IPS-15b (cell line): ENCODE data around the gene CRAT.
A peak's percentile ranks its signal among the peaks of the same experiment; 100 is the strongest.

ENCODE experiments used
- H3K27me3 ChIP-seq: one replicate; pipeline ENCODE4 v1.6.1; 2013; ENCODE audit warnings: low read length; ENCODE audit not compliant: control insufficient read depth, insufficient read depth
- H3K36me3 ChIP-seq: one replicate; pipeline ENCODE4 v1.6.1; 2013; ENCODE audit warnings: low read length; ENCODE audit not compliant: control insufficient read depth, insufficient read depth
- H3K4me1 ChIP-seq: one replicate; pipeline ENCODE4 v1.6.1; 2013; ENCODE audit warnings: mild to moderate bottlenecking, low read length; ENCODE audit not compliant: control insufficient read depth, insufficient read depth
- H3K4me3 ChIP-seq: one replicate; pipeline ENCODE4 v1.5.1; 2013; ENCODE audit warnings: low read depth, low read length
- H3K9ac ChIP-seq: one replicate; pipeline ENCODE4 v1.6.1; 2013; ENCODE audit warnings: low read depth, mild to moderate bottlenecking, low read length
- H3K9me3 ChIP-seq: one replicate; pipeline ENCODE4 v1.6.1; 2013; ENCODE audit warnings: mild to moderate bottlenecking, low read length; ENCODE audit not compliant: control insufficient read depth, insufficient read depth

The CRAT gene

DNA sequence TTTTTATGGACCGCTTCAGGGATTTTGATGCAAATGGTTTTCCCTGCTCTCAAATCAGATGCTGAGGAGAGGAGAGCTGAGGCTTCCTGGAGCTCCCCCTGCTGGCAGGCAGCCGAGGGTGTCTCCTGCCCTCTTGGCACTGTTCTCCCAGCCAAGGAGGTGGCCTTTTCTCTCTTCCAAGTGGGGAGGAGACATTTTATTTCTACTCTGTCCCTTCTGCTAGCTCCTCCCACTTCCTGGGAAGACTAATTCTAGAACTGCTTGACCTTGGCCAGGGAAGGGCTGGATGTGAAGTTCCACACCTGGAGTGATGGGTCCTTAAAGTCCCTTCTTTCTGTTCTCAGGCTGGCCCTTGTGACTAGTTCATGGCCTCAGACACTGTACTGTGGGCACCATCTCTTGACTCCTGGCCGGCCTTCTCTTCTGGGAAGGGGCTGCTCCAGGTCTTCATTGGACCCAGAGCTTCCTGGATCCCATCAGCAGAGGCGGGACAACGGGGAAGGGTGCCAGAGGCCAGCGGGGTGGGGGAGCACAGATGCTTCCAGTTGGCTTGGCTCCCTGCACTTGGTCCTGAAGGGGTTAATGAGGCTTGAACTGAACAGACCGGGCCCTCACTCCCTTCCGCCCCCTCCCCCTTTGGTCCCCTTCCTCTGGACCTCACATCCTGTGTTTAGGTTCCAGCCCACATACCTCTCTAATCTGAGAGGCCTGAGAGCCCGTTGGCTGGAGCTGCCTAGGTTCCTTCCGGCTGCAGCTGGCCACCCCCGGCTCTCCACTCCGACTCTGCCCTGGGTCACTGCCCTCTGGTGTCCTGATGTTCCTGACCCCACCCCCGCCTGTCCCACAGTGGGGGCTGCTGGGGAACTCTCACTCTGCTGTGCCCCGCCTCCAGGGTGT, 32.7 kb upstream of the CRAT start:
- no peaks in the 10 kb centered on the region for H3K9me3 ChIP-seq
- H3K4me1 ChIP-seq, result peaks cover 46% of the 10 kb centered on the region
- H3K9ac ChIP-seq, result peak overlapping the region; percentile 28
- H3K36me3 ChIP-seq, result peaks cover 22% of the 10 kb centered on the region
- no peaks in the 10 kb centered on the region for H3K27me3 ChIP-seq
- no peak overlapping the region for H3K4me3 ChIP-seq

DNA sequence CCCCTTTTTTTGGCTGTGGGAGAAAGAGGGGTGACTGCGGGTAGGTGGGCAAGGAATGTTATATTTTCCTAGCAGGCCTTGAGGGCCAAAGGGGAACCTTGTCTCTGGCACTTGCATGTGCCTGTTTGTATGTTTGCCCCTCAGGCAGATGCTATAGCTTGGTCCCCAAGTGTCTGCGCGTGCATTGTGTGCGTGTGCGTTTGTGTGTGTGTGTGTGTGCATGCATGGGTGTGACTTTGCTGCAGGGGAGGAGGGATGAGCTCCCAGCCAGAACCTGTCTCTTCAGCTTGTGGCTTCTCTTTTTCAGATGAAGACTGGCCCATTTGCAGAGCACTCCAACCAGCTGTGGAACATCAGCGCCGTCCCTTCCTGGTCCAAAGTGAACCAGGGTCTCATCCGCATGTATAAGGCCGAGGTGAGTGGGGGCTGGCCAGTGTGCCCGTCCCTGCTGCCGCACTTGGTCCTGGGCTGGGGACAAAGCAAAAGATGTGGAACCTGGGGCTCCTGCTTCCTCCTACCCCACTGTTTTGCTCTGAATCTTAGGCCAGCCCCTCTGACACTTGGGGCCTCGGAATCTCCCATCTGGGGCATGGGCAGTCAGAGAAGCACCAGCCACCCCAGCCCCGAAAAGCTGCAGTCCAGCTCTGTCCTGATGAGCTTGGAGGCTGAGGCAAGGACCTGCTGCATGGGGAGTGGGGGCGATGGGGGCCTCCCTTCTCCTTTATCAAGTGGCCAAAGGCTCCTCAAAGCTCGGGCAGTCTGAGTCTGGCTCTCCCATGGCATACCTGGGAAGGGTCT, 31.7 kb upstream of the CRAT start:
- Histone ChIP-seq H3K4me1 (peaks cover 46% of the 10 kb centered on the region), H3K4me3 (no peak overlapping the region), H3K27me3 (no peaks in the 10 kb centered on the region), H3K9ac (no peak overlapping the region), H3K9me3 (no peaks in the 10 kb centered on the region), H3K36me3 (peaks cover 25% of the 10 kb centered on the region)

DNA sequence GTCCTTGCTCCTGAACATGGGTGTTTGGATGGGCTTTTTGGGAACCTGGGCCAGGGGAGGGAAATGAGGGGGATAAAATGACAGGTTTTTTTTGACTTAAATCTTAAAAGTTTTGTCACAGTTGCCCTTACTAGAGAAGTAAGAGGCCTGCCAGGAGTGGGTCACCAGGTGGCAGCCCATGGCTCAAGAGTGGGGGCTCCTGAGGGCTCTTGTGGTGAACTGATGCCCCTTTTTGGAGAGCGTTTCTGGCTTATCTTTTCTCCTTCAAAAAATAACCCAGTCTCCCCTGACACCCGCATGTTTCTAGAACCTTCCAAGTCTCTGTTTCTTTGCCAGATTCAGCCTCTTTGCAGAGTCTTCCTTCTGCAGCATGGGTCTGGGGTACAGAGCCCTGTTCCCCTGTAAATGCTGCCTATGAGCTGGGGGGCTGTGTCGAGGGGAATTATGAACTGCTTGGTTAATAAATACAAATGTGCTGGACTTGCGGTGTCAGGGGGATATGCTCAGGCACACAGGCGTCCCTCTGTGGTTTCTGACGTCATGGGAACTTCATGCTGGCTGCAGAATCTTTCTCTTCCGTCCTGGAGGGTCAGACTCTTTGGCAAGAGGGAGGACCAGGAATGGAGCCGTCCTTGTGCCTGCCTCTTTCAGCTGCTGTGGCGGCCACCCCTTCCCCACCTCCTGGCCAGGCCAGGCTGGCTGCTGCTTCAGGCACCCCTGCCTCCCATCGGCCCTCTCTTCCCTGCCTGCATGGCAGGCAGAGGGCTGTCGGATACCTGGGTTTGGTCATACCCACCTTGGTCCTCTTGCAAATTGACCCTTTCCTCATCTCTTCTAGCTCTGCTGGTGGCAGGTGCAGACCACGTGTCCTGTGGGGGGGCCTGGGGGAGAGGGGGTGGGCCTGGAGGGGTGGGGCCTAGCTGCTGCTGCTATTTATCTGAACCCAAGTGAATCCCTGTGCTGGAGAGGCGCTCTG, 30.8 kb upstream of the CRAT start:
- peaks cover 42% of the 10 kb centered on the region for H3K4me1 ChIP-seq
- peaks cover 26% of the 10 kb centered on the region for H3K36me3 ChIP-seq
- H3K9me3 ChIP-seq, result no peaks in the 10 kb centered on the region
- peak overlapping the region; percentile 40 for H3K4me3 ChIP-seq
- H3K9ac ChIP-seq, result peak overlapping the region; percentile 17
- H3K27me3 ChIP-seq, result no peaks in the 10 kb centered on the region

DNA sequence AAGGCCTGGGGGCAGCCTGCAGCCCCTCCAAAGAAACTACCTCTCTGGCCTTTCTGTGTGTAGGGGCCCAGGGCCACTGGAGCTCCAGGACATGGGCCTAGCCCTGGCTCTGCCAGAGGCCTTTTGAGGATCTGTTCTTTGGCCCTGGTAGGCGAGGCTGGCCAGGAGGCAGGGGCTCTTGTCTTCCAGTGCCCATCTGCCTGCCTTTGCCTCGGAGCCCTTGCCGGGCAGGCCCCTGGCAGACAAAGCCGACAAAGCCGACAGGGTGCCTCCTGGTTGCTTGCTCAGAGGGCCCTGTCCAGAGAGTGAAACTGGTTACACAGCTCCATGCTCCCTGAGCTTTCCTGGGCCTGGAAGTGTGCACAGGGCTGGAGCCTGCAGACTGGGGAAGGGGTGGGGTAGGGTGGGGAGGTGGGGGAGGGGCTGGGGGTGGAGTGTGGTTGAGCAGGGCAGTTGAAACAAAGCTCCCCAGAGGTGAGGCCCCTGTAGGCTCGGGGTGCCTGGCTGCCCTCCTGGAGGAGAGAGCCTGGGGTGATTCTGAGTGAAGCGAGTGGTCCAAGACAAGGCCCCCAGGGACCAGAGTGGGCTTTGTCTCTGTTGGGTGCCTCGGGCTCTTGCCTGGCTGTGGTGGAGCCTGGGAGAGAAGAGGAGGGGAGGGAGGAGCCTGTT, 29.9 kb upstream of the CRAT start:
- Histone ChIP-seq H3K4me1 (peaks cover 38% of the 10 kb centered on the region), H3K4me3 (peak overlapping the region; percentile 40), H3K9me3 (no peaks in the 10 kb centered on the region), H3K27me3 (no peaks in the 10 kb centered on the region), H3K36me3 (peaks cover 29% of the 10 kb centered on the region), H3K9ac (peak overlapping the region; percentile 94)

DNA sequence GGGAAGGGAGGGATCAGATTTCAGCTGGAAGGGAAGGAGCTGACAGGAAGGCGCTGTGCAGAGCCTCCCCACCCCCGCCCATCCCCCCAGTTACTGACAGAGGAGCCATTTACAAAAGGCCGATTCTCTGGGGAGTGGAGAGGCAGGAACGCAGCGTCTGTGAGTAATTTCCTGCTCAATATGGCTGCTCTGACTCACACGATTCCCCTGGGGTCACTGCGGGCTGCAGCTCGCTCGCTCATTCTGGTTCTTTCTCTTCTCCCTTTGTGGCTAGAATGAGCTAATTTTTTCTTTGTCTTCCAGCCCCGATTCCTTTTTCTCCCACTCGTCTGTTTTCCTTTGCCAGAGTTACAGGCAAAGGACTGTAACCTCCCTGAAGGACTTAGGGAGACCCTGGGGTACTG, 29.4 kb upstream of the CRAT start:
- no peaks in the 10 kb centered on the region for H3K27me3 ChIP-seq
- H3K4me3 ChIP-seq, result peak overlapping the region; percentile 40
- H3K9ac ChIP-seq, result peak overlapping the region; percentile 94
- H3K4me1 ChIP-seq, result peaks cover 33% of the 10 kb centered on the region
- peaks cover 32% of the 10 kb centered on the region for H3K36me3 ChIP-seq
- no peaks in the 10 kb centered on the region for H3K9me3 ChIP-seq

DNA sequence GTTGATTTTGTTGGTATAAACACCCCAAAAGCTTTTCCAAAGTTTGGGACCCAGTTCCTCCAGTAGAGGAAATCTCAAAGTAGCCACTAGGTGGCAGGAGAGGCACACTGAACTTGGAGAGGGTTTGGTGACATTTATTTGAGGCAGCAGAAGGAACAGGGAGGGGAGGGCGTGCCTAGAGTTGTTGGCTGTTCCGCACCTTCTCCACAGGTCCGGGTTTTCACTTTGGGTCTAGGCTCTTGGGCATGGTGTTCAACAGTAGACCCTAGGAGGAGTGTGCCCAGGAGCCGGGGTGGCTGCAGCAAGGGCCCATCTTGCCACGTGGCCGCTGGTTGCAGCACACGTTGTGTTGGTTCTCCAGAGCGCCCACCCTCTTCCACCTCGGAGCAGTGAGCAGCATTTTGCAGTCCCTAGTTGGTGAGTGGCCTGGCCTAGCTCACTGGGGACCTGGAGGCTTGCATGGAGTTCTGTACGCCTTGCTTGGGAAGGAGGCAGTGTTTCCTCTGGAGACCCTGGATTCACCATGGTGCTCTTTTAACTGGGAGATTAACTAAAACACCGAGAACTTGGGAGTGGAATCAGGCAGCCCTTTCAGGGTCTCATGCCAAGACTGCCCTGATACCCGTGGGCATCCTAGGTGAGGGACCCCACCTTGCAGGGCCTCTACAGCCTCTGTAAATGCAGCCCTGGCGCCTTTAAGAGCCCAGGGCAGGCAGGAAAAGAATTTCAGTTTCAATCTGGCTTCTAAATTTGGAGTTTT, 28.8 kb upstream of the CRAT start:
- peaks cover 33% of the 10 kb centered on the region for H3K4me1 ChIP-seq
- peak overlapping the region; percentile 36 for H3K4me3 ChIP-seq
- H3K9me3 ChIP-seq, result no peaks in the 10 kb centered on the region
- H3K9ac ChIP-seq, result peak overlapping the region; percentile 75
- peaks cover 32% of the 10 kb centered on the region for H3K36me3 ChIP-seq
- H3K27me3 ChIP-seq, result no peaks in the 10 kb centered on the region

DNA sequence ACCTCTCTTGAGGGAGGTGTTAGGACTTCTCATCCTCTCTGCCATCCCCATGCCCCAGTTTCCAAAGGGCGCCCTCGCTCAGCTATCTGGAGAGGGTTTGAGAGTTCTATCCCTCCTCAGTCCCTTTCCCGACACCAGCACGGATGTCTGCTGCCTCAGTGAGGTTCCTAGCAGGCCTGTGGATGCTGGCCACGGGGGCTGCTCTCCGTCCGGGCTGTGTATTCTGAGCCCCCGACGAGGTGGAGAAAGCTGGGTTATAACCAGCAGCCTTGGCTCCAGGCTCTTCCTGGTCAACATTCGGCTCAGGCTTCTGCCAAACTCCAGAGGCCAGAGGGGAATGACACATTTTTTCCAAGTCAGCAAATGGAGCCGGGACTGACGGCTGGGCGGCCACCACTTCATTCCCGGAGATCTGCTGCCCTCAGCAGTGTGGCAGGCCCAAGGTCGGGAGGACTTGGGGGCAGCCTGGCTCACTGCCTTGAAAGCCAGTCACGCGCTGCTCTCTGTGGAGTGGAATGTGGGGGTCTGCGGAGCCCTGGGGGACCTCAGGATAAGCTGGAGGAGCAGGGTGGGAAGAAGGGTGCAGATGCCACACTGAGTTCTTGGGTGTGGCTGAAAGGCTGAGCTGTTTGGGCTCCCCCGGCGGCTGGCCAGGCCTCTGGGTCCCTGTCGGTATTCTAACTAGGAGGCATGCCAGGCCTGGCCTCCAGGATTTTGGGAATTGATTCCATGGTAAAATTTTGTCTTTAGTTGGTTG, 28.1 kb upstream of the CRAT start:
- Histone ChIP-seq H3K27me3 (no peaks in the 10 kb centered on the region), H3K9me3 (no peaks in the 10 kb centered on the region), H3K9ac (no peak overlapping the region), H3K4me3 (no peak overlapping the region), H3K36me3 (peaks cover 28% of the 10 kb centered on the region), H3K4me1 (peaks cover 33% of the 10 kb centered on the region)

DNA sequence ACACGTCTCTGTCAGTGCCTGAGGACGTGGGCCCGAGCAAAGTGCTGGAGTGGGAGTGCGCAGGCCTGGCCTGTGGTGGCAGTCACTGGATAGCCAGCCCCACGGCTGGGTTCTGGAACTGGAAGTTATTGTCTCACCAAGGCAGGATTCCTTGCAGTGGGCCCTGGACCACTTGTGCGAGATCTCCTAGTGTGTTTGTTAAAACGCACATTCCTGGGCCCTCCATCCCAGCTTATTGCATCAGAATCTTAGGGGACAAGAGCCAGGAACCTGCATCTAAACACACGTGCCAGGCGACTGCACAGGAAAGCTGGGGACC, 27.5 kb upstream of the CRAT start:
- H3K36me3 ChIP-seq, result peaks cover 25% of the 10 kb centered on the region
- H3K9ac ChIP-seq, result no peak overlapping the region
- H3K27me3 ChIP-seq, result no peaks in the 10 kb centered on the region
- H3K4me3 ChIP-seq, result no peak overlapping the region
- no peaks in the 10 kb centered on the region for H3K9me3 ChIP-seq
- peaks cover 29% of the 10 kb centered on the region for H3K4me1 ChIP-seq

DNA sequence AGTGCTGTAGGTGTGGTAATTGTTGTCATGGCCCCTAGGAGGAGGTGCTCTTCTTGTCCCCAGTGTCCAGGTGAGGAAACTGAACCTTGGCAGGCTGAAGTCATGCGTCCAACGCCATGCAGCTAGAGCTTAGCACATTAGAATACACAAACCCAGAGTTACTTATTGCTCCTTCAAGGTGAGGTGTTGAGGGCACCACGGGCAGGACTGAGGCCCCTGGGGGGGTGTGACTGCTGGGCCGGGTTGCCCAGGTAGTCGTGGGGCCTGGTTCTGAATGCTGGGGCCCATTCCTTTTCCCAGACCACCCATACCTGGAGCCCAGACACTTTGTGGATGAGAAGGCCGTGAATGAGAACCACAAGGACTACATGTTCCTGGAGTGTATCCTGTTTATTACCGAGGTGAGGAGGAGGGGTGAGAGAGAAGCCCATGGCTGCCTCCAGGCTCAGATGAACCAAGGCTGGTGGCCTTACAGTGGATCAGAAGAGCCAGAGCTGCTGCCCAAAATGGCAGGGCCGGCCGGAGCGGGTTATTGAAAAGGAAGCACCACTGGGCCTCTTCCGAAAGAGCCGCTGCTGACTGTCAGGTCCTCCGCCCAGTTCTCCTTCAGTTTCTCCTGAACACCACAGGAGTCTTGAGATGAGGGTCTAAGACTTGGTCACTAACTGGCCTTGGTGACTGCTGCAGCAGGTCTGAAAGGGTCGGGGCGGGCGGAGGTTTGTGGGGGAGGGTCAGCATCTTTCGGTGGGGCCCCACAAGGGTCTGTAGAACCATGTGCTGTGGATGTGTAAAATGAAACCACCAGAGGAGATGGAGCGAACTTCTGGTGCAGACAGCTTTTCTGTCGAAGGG, 26.9 kb upstream of the CRAT start:
- no peak overlapping the region for H3K4me3 ChIP-seq
- H3K4me1 ChIP-seq, result peaks cover 25% of the 10 kb centered on the region
- H3K9ac ChIP-seq, result no peak overlapping the region
- no peaks in the 10 kb centered on the region for H3K27me3 ChIP-seq
- H3K9me3 ChIP-seq, result no peaks in the 10 kb centered on the region
- peaks cover 24% of the 10 kb centered on the region for H3K36me3 ChIP-seq
